Measurements from ENCODE around the gene SAP30BP. TPM values are rescaled to one million over a fixed set of nuclear protein-coding genes. Genes with fewer than 3 reads are reported as not detected.

The SAP30BP gene
- total RNA-seq, 2 donors from 2014 or later, result 28.5 to 44.6 TPM

DNA sequence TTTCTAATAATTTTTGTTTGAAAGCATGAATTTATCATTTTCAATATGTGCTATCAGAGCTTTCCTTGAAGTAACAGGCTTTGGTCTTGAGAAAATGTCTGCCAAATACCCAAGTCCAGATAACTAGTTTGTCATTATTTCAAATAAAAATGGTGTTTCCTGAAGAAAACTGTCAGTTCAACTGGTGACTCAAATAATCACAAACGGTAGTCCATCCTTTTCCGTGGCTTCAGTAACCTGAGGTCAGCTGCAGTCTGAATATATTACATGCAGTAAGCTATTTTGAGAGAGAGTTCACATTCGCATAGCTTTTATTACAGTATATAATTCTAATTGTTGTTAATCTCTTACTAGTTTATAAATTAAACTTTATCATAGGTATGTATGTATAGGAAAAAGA lies 9.3 kb downstream of the SAP30BP start:
- peaks cover 34% of the 10 kb centered on the region for H3K36me3 ChIP-seq
- H3K27me3 ChIP-seq, result no peaks in the 10 kb centered on the region

DNA sequence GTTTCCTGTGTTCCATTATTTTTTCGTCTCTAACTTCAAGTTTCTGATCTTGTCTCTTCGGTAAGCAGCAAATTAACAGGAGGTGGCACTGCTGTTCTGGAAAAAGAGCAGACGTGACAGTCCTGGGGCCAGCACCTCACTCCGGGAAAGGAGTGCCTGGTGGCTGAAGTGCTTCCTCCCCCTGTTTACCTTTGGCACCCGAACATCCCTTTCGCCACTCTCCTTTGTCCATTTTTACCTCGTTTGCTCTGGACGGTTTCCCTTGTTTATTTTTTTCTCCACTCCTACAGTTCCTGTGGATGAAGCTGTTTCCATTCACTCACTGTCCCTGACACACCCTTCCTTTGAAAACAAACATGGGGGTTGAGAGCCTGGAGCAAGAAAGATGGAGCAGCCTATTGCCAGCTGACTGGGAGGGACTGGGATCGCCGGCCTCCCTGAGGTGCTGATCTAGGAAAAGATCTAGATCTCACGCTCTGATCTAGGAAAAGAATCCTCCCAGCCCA lies 12.6 kb downstream of the SAP30BP start:
- no peak overlapping the region for H3K4me3 ChIP-seq
- peak overlapping the region; percentile 35 to 46 for H3K27ac ChIP-seq
- peaks cover 0 to 32% of the 10 kb centered on the region in 2 donors for H3K4me1 ChIP-seq
- TF ChIP-seq, protein P1, sequence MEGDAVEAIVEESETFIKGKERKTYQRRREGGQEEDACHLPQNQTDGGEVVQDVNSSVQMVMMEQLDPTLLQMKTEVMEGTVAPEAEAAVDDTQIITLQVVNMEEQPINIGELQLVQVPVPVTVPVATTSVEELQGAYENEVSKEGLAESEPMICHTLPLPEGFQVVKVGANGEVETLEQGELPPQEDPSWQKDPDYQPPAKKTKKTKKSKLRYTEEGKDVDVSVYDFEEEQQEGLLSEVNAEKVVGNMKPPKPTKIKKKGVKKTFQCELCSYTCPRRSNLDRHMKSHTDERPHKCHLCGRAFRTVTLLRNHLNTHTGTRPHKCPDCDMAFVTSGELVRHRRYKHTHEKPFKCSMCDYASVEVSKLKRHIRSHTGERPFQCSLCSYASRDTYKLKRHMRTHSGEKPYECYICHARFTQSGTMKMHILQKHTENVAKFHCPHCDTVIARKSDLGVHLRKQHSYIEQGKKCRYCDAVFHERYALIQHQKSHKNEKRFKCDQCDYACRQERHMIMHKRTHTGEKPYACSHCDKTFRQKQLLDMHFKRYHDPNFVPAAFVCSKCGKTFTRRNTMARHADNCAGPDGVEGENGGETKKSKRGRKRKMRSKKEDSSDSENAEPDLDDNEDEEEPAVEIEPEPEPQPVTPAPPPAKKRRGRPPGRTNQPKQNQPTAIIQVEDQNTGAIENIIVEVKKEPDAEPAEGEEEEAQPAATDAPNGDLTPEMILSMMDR (IDR thresholded peaks at IDR 0.05), result peak; percentile 15 to 62
- DNase-seq (ENCODE audit: low spot score), result no peak
- H3K9me3 ChIP-seq, result no peaks in the 10 kb centered on the region
- H3K36me3 ChIP-seq, result peaks cover 8% of the 10 kb centered on the region
- no peaks in the 10 kb centered on the region for H3K27me3 ChIP-seq

More for the DNA sequence above, 9.3 kb downstream of the SAP30BP start:
- H3K4me1 ChIP-seq, result peaks cover 0 to 24% of the 10 kb centered on the region in 2 donors
- TF ChIP-seq, protein P1 (IDR thresholded peaks at IDR 0.05), result no peak
- no peak for DNase-seq (ENCODE audit: low spot score)
- no peak overlapping the region for H3K4me3 ChIP-seq
- no peaks in the 10 kb centered on the region for H3K9me3 ChIP-seq
- no peak overlapping the region for H3K27ac ChIP-seq

DNA sequence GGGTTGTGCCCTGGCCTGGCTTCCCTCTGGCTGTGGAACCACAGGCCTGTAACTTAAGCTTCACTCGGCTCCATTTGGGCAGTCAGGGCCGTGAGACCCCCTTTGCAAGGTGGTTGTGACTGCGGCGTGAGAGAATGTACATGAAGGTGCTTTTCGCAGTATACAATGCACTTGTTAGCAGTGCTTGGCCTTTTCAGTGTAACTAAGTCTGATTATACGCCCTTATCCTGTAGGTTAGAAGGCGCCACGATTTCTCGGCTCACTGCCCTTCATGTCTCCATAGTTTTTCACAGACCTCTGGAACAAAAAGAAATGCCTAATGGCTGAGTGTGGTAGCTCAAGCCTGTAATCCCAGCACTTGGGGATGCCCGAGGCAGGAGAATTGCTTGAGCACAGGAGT lies 13.3 kb downstream of the SAP30BP start:
- DNase-seq (ENCODE audit: low spot score), result no peak
- no peaks in the 10 kb centered on the region for H3K9me3 ChIP-seq
- TF ChIP-seq, protein P1 (IDR thresholded peaks at IDR 0.05), result no peak
- peaks cover 0 to 33% of the 10 kb centered on the region in 2 donors for H3K4me1 ChIP-seq
- no peak overlapping the region for H3K4me3 ChIP-seq
- no peaks in the 10 kb centered on the region for H3K27me3 ChIP-seq
- H3K36me3 ChIP-seq, result peaks cover 8% of the 10 kb centered on the region
- H3K27ac ChIP-seq, result peak overlapping the region; percentile 20 to 35

DNA sequence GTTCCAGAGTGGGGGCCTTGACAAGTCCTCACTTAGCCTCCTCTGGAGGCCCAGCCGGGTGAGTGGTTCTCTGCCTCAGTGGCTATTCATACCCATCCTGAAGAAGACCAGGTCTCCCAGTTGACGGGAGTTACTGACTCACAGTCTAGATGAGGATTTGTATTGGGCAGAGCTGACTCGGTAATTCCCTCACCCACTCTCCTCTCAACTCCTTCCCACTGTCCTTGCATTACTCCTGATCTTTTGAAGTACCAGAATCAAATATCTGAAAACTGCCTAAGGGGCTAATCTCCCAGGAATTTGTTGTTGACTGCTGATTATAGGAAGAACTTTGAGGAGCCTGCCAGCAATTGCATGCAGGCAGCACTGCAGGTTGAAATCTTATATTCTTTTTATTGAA lies 14.2 kb downstream of the SAP30BP start:
- Histone ChIP-seq H3K27me3 (no peaks in the 10 kb centered on the region), H3K4me3 (no peak overlapping the region), H3K27ac (peak overlapping the region in 1 of 2 donors; percentile 35), H3K9me3 (no peaks in the 10 kb centered on the region), H3K4me1 (peaks cover 0 to 41% of the 10 kb centered on the region in 2 donors), H3K36me3 (peaks cover 8% of the 10 kb centered on the region)
- TF ChIP-seq, protein P1 (IDR thresholded peaks at IDR 0.05), result no peak
- DNase-seq (ENCODE audit: low spot score), result no peak

DNA sequence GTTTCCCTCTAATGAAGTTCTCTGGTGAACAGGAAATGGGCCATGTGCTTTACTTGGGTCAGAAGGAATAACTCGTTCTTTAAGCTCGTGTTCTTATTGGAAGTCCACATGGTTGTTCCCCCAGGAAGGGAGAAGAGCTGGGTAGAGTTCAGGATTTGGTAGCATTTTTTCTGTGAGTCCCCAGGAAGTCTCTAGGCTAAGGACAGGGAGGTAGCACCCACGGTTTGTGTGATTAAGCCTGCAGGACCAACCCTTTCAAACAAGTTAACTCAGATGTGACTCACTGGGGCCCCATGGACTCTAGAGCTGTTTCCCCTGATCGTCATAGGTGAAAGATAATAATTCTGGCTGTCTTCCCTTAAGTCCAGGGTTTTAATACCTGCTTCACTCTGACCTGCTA lies 16.4 kb downstream of the SAP30BP start:
- Histone ChIP-seq H3K4me3 (no peak overlapping the region), H3K9me3 (no peaks in the 10 kb centered on the region), H3K4me1 (peaks cover 0 to 63% of the 10 kb centered on the region in 2 donors), H3K27ac (peak overlapping the region; percentile 2 to 57), H3K27me3 (no peaks in the 10 kb centered on the region), H3K36me3 (peaks cover 2% of the 10 kb centered on the region)
- DNase-seq (ENCODE audit: low spot score), result no peak
- TF ChIP-seq, protein P1 (IDR thresholded peaks at IDR 0.05), result no peak

DNA sequence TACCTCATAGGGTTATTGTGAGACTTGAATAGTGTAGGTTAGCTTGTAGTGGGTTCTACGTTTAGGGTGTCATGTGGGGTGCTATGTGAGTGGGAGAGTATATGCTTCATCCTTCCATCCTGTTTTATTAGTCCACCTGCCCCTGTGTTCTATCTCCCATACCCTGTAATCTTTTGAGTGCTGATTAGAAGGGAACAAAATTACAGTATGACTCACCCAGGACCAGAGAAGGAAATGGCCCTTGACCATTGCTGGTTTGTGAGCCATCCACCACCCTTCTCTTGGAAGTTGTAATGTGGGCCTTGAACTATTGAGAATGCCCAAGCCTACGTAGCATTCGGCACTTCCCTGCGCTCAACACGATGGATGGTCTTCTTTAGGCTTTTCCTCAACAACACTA lies 17.1 kb downstream of the SAP30BP start:
- no peak for DNase-seq (ENCODE audit: low spot score)
- H3K27me3 ChIP-seq, result no peaks in the 10 kb centered on the region
- H3K4me1 ChIP-seq, result peaks cover 0 to 66% of the 10 kb centered on the region in 2 donors
- TF ChIP-seq, protein P1 (IDR thresholded peaks at IDR 0.05), result no peak
- no peaks in the 10 kb centered on the region for H3K36me3 ChIP-seq
- peak overlapping the region; percentile 57 to 61 for H3K27ac ChIP-seq
- no peaks in the 10 kb centered on the region for H3K9me3 ChIP-seq
- H3K4me3 ChIP-seq, result no peak overlapping the region
